GM12872 (cell line): Measurements from ENCODE around the gene CCT7.

ENCODE experiments used
- TF ChIP-seq, protein P1 (sequence below): IDR thresholded peaks from 3 replicates; pipeline ENCODE4 v1.5.1; 2011; ENCODE audit warnings: low read depth, mild to moderate bottlenecking, low read length, moderate library complexity; ENCODE audit not compliant: insufficient read depth

Gene CCT7

DNA sequence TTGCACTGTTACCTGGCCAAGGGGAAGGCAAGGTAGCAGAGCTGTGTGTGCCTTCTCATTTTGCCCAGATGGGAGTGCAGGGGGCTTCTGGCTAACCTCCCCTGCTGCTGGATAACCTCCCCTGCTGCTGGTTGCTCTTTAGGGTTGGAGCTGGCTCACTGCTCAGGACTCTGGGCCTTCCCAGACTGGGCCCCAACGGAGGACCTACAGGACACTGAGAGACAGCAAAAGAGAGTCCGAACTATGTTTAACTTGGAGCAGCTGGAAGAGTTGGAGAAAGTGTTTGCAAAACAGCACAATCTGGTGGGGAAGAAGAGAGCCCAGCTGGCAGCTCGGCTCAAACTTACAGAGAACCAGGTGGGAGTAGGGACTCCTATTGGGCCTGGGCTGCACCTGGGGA is 25.9 kb upstream of the CCT7 start:
- TF ChIP-seq, protein P1, sequence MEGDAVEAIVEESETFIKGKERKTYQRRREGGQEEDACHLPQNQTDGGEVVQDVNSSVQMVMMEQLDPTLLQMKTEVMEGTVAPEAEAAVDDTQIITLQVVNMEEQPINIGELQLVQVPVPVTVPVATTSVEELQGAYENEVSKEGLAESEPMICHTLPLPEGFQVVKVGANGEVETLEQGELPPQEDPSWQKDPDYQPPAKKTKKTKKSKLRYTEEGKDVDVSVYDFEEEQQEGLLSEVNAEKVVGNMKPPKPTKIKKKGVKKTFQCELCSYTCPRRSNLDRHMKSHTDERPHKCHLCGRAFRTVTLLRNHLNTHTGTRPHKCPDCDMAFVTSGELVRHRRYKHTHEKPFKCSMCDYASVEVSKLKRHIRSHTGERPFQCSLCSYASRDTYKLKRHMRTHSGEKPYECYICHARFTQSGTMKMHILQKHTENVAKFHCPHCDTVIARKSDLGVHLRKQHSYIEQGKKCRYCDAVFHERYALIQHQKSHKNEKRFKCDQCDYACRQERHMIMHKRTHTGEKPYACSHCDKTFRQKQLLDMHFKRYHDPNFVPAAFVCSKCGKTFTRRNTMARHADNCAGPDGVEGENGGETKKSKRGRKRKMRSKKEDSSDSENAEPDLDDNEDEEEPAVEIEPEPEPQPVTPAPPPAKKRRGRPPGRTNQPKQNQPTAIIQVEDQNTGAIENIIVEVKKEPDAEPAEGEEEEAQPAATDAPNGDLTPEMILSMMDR = no peak

DNA sequence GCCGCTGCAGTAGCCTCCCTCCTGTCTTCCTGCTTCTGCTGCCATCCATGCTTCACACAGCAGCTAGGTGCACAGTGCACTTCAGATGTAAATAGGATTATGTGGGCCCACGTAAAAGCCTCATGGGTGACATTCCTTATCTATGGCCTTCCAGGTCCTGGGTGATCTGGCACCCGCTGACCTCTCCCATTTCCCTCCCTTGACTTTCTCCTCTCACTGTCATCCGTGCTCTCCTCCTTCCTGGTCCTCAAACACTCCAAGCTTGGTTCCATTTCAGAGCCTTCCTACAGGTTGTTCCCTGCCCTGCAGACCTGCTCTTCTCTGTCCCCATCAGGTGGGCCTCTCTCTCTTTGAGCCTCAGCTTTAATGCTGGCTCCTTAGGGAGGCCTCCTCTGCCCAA is 24.1 kb upstream of the CCT7 start:
- TF ChIP-seq, protein P1 = no peak

DNA sequence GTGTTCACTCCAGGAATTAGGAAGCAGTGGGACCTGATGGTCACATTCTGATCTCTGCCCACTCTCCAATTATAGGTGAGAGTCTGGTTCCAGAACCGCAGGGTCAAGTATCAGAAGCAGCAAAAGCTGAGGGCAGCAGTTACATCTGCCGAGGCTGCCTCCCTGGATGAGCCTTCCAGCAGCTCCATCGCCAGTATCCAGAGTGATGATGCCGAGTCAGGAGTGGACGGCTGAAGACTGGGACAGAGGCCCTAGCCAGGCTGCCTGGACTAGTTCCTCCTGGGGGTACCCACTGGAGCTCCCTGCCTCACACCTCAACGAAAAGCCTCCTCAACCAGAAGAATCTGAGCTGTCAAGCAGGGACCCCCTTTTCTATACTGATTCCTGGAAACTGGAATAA is 23.4 kb upstream of the CCT7 start:
- TF ChIP-seq, protein P1 = no peak

DNA sequence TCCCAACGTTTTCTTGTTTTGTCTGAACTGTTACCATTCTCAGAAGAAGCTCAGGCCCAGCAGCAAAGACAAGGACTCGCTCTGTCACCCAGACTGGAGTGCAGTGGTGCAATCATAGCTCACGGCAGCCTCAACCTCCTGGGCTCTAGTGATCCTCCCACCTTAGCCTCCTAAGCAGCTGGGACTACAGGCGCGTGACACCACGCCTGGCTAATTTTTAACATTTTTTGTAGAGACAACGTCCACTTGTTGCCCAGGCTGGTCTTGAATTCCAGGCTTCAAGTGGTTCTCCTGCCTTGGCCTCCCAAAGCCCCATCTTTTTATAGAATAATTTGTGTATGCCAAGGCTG is 22.0 kb upstream of the CCT7 start:
- TF ChIP-seq, protein P1 = no peak

DNA sequence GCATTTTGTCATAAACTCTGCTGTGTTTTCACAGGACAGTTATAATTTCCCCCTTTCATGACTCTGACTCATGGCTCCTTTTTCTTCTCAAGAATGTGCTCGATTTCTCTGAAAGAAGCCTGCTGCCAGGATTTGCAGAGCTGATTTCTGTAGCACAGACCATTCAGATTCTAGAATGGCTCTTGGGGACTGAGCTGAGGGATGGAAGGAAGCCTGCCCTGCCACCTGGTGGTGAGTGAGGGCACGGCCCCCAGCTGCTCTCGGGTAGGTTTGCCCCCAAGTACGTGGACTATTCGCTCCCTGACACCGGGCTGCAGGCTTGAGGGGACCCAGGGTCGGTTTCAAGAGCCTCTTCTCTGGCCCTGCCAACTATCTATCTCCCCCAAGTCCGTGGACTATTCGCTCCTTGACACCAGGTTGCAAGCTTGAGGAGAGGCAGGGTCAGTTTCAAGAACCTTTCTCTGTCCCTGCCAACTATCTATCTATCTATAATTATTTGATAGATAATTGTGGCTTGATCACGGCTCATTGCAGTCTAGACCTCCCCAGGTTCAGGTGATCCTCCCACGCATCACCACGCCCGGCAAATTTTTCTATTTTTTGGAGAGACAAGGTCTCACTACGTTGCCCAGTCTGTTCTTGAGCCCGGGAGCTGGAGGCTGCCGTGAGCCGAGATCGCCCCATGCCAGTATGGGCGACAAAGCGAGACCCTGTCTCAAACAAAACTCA is 21.5 kb upstream of the CCT7 start:
- TF ChIP-seq, protein P1 = peak; percentile 98

DNA sequence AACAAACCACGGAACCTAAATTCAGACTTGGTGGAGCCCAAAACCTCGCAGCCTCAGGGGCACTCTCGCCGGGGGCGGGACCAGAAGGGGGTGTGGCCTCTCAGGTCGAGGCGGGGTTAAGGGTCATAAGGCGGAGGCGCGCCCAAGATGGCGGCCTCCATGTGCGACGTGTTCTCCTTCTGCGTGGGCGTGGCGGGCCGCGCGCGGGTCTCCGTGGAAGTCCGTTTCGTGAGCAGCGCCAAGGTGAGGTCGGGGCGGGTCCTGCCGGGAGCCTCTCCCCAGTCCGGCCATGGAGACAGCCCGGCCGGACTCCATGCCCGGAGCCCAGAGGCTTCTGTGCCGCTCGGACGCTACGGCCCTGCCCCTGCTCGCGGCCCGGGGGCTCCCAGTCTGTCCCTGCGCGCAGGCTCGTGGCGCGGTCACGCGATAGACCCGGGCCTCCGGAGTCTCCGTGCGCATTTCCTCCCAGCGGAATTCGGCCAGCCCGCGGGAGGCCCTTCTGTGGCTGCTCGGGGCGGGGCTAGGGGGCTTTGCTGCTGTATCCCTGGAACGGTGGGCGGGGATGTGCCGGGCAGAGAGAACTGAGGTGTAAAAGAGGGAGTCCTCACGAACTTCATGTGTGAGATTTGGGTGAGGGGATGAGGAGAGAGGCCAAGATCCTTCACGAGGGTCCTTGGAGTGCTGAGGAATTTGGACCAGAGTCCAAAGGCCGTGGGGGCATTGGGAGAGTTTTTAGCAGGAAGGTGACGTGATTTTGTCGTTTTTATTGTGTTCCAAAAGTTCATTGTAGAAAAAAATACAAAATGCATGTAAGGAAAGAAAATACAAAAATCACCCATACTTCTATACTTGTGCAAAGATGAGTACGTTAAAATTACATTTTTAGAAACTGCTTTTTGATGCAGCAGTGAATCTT is 19.7 kb upstream of the CCT7 start, which contains the start of gene SMYD5:
Gene SMYD5, plus strand, starts transcription at position 126 of the 916 bp plus-strand sequence. Its CDS starts 22 bp downstream, at position 148.
- TF ChIP-seq, protein P1 = no peak

DNA sequence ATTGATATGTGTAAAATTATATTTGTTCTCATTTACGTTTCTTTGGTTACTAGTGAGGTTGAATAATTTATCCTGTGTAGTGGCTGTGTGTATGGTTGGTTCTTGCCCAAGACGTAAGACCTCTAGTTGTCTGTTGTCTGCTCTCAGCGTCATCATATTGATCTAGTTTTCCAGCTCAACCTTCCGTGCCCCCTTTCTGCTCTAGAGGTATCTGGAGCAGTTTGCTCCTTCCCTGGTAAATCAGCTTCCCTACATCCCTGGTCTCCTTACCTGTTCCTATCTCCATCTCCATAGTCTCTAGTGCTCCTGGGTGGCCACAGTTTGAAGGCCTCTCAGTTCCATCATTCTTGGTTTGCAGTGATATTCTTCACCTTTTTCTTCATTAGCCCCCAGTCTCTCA is 18.9 kb upstream of the CCT7 start:
- TF ChIP-seq, protein P1 = no peak
